Nephron (organoid): Measurements from ENCODE around the gene ANKRD13A.
"Not testable (repeated sequence)": the region's sequence is repeated elsewhere in the genome, so short reads cannot be mapped to it uniquely, and the experiment has no call there.

ENCODE experiments used
- H3K27ac Mint-ChIP-seq, 3 experiments: 2 replicates each; pipeline ENCODE4 v1.8.0; 2020; ENCODE audit warnings: mixed read lengths in 3 of 3, mild to moderate bottlenecking in 2 of 3, moderate library complexity in 1 of 3
- H3K27me3 Mint-ChIP-seq: 2 replicates; pipeline ENCODE4 v1.8.0; 2021; ENCODE audit warnings: low read depth, mild to moderate bottlenecking, moderate library complexity, mixed read lengths
- H3K36me3 Mint-ChIP-seq: 2 replicates; pipeline ENCODE4 v1.8.0; 2020; ENCODE audit warnings: low read depth, mixed read lengths
- H3K4me1 Mint-ChIP-seq: 2 replicates; pipeline ENCODE4 v1.8.0; 2020; ENCODE audit warnings: mixed read lengths
- H3K4me3 Mint-ChIP-seq, 3 experiments: 2 replicates each; pipeline ENCODE4 v1.8.0; 2020; ENCODE audit warnings: mild to moderate bottlenecking in 3 of 3, mixed read lengths in 3 of 3, moderate library complexity in 2 of 3
- H3K9me3 Mint-ChIP-seq: 2 replicates; pipeline ENCODE4 v1.8.0; 2020; ENCODE audit warnings: mixed read lengths
- TF ChIP-seq, protein P1 (sequence below), 3 experiments: fragments of 200-600 bp; sonication (generic); IDR thresholded peaks; one replicate each; pipeline ENCODE4 v1.5.0; 2021; ENCODE audit warnings: antibody characterized with exemption in 3 of 3; ENCODE audit not compliant: unreplicated experiment in 3 of 3

ANKRD13A gene

DNA sequence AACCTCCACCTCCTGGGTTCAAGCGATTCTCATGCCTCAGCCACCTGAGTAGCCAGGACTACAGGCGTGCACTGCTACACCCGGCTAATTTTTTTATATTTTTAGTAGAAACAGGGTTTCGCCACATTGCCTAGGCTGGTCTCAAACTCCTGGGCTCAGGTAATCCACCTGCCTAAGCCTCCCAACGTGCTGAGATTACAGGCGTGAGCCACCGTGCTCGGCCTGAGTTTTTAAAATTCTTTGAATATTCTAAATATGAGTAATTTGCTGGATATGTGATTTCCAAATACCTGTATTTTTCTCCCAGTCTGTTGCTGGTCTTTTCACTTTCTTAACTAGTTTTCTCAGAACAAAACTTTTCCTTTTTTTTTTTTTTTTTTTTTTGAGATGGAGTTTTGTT lies 30.4 kb upstream of the ANKRD13A start:
- Mint-ChIP-seq H3K27ac (no peak overlapping the region), H3K4me1 (no peaks in the 10 kb centered on the region), H3K4me3 (no peak overlapping the region), H3K9me3 (no peaks in the 10 kb centered on the region), H3K27me3 (no peaks in the 10 kb centered on the region), H3K36me3 (peaks cover 38% of the 10 kb centered on the region)
- TF ChIP-seq, protein P1, sequence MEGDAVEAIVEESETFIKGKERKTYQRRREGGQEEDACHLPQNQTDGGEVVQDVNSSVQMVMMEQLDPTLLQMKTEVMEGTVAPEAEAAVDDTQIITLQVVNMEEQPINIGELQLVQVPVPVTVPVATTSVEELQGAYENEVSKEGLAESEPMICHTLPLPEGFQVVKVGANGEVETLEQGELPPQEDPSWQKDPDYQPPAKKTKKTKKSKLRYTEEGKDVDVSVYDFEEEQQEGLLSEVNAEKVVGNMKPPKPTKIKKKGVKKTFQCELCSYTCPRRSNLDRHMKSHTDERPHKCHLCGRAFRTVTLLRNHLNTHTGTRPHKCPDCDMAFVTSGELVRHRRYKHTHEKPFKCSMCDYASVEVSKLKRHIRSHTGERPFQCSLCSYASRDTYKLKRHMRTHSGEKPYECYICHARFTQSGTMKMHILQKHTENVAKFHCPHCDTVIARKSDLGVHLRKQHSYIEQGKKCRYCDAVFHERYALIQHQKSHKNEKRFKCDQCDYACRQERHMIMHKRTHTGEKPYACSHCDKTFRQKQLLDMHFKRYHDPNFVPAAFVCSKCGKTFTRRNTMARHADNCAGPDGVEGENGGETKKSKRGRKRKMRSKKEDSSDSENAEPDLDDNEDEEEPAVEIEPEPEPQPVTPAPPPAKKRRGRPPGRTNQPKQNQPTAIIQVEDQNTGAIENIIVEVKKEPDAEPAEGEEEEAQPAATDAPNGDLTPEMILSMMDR (IDR thresholded peaks at IDR 0.05; ENCODE audit: unreplicated experiment in 3 of 3) = no peak

DNA sequence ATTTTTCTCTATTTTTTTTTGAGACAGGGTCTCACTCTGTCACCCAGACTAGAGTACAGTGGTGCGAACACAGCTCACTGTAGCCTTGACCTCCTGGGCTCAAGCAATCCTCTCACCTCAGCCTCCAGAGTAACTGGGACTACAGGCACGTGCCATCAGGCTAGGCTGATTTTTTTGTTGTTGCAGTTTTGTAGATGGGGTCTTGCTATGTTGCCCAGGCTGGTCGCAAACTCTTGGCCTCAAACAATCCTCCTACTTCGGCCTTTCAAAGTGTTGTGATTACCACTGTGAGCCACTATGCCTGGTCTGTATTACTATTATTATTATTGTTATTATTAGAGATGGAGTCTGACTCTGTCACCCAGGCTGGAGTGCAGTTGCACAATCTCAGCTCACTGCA lies 26.4 kb upstream of the ANKRD13A start:
- H3K36me3 Mint-ChIP-seq = peaks cover 53% of the 10 kb centered on the region
- H3K4me1 Mint-ChIP-seq = no peaks in the 10 kb centered on the region
- H3K9me3 Mint-ChIP-seq = peaks cover 10% of the 10 kb centered on the region
- H3K4me3 Mint-ChIP-seq = no peak overlapping the region
- no peaks in the 10 kb centered on the region for H3K27me3 Mint-ChIP-seq
- no peak overlapping the region for H3K27ac Mint-ChIP-seq
- TF ChIP-seq, protein P1 (IDR thresholded peaks at IDR 0.05; ENCODE audit: unreplicated experiment in 3 of 3) = no peak

- peaks cover 13% of the 10 kb centered on the region for H3K9me3 Mint-ChIP-seq
- H3K27ac Mint-ChIP-seq = no peak overlapping the region
- H3K4me1 Mint-ChIP-seq = no peaks in the 10 kb centered on the region
- H3K4me3 Mint-ChIP-seq = no peak overlapping the region
- H3K27me3 Mint-ChIP-seq = no peaks in the 10 kb centered on the region
- H3K36me3 Mint-ChIP-seq = peaks cover 74% of the 10 kb centered on the region
- TF ChIP-seq, protein P1 (IDR thresholded peaks at IDR 0.05; ENCODE audit: unreplicated experiment in 3 of 3) = no peak
These were observed 17.9 kb upstream of the ANKRD13A start for GRCh38 chr12:109981311-109981710.

DNA sequence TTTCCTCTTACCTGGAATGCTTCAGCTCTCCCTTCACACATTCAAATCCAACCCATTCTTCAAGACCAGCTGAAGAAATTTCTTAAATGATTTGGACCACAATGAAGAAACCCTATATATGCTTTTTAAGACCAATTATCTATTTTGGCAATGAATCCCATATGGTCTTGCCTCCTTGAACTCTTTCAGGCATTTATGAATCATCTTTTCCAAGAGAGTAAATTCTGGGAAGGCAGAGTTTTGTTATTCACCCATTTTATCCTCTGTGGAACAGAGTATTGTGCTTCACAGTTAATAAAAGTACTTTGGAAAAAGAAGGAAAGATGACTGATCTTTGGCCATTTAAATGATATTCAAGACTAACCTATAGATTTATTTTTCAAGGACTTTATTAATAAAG lies 17.0 kb upstream of the ANKRD13A start:
- no peaks in the 10 kb centered on the region for H3K4me1 Mint-ChIP-seq

DNA sequence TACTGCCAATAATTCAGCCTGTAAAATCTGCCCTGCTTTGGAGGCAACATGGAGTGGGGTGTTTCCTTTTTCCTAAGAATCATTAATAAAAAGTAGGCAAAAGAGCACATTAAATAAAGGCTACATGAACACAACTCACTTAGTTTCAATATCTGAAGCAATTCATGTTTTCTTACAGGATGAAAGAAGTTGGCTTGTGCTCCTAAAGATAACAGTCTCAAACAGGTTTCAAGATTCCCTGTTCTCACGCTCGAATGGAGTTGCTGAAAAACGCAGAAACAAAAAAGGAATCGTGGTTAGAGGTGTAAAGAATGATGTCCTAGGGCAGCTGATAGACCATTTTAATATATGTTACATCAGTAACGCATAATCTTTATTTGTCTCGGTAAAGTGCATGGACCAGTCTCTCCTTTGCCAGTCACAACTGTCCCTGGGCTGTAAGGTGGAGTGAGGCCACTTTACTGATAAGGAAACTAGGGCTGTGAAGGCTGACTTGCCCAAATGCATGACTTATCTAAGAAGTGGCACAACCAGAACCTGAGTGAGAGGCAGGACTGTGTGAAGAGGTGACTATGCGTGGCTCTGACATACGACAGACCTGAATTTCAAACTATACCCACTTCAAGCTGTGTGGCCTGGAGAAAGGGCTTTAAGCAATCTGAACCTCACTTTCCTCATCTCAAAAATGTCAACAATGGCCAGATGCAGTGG lies 15.6 kb upstream of the ANKRD13A start:
- TF ChIP-seq, protein P1 (IDR thresholded peaks at IDR 0.05; ENCODE audit: unreplicated experiment in 3 of 3) = no peak
- H3K9me3 Mint-ChIP-seq = peaks cover 6% of the 10 kb centered on the region
- H3K36me3 Mint-ChIP-seq = peaks cover 63% of the 10 kb centered on the region
- H3K4me1 Mint-ChIP-seq = no peaks in the 10 kb centered on the region
- H3K27me3 Mint-ChIP-seq = no peaks in the 10 kb centered on the region
- no peak overlapping the region for H3K4me3 Mint-ChIP-seq
- H3K27ac Mint-ChIP-seq = no peak overlapping the region

More for the DNA sequence above, 17.0 kb upstream of the ANKRD13A start:
- Mint-ChIP-seq H3K27me3 (no peaks in the 10 kb centered on the region), H3K9me3 (peaks cover 13% of the 10 kb centered on the region), H3K27ac (no peak overlapping the region), H3K36me3 (peaks cover 68% of the 10 kb centered on the region), H3K4me3 (no peak overlapping the region)
- TF ChIP-seq, protein P1 (IDR thresholded peaks at IDR 0.05; ENCODE audit: unreplicated experiment in 3 of 3) = no peak

DNA sequence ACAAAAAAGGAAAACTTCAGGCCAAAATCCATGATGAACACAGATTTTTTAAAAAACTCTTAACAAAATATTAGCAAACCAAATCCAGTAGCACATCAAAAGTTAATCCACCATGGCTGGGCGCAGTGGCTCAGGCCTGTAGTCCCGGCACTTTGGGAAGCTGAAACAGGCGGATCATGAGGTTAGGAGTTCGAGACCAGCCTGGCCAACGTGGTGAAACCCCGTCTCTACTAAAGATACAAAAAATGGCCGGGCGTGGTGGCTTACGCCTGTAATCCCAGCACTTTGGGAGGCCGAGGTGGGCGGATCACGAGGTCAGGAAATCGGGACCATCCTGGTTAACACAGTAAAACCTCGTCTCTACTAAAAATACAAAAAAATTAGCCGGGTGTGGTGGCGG lies 13.0 kb upstream of the ANKRD13A start:
- H3K36me3 Mint-ChIP-seq = peaks cover 51% of the 10 kb centered on the region
- H3K27me3 Mint-ChIP-seq, H3K9me3 Mint-ChIP-seq, H3K4me3 Mint-ChIP-seq, H3K27ac Mint-ChIP-seq: not testable (repeated sequence)
- peaks cover 18% of the 10 kb centered on the region for H3K4me1 Mint-ChIP-seq
